GM19238 (cell line): ENCODE data around the gene CCDC182.

Experiments
- DNase-seq: peaks from one replicate; pipeline ENCODE4 v3.0.0; 2011; ENCODE audit warnings: low spot score; ENCODE audit not compliant: insufficient read length

The CCDC182 gene

DNA sequence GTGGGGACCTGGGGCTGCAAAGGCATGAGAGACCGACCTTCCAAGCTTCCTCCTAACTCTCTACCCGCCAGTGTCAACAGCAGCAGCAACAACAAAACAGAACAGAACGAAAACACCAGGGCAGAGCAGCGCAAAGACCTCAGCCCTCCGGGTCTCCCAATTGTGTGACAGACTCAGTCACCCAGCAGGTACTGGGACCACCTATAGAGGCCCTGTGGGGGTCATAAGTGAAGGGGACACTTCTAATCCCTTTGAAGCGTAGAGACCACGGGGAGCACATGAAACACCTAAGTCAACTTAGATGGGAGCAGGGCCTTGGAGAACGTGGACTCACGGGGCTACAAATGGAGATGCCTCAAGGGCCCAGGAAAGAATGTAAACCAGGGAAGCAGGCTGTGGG lies 12.6 kb upstream of the CCDC182 start:
- no peak for DNase-seq

GRCh38 chr17:57756951-57757350 lies 11.9 kb upstream of the CCDC182 start:
- no peak for DNase-seq

- DNase-seq = no peak
Observed at GRCh38 chr17:57755480-57756070, 10.5 kb upstream of the CCDC182 start.

- no peak for DNase-seq
Observed at GRCh38 chr17:57752031-57752905, 7.2 kb upstream of the CCDC182 start.

DNA sequence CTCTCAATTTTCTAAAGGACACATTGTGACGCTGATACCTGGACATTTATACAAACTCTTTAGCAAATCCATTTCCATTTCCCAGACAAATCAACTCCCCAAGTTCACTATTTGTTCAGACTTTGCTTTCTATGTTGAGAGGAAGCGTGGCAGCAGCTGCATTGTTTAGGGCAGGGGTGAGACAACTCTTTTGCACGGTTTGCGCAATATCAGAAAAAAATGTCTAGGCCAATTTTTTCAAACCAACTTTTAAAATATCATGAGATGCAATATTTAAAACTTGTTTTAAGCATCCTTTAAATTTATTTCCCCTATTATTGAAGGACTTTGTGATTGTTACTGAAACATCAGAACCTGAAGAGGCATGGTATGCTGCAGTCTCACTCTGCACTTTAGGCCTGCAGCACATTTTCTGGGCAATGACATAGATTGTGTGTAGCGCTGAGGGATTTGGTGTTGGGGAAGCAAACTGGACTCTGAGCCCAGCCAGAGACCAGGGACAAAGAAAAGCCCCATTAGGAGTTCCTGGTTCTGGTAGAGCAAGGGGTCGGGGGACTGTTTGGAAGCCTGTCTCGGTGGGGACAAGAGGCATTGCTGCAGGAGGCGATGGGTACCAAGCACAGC lies 6.4 kb upstream of the CCDC182 start:
- no peak for DNase-seq

GRCh38 chr17:57750895-57751294 lies 5.8 kb upstream of the CCDC182 start:
- no peak for DNase-seq

- no peak for DNase-seq
Observed at GRCh38 chr17:57750109-57750871, 5.2 kb upstream of the CCDC182 start.

GRCh38 chr17:57749701-57750100 lies 4.6 kb upstream of the CCDC182 start:
- no peak for DNase-seq

- DNase-seq = peak; percentile 35
Observed at GRCh38 chr17:57747221-57748017, 2.3 kb upstream of the CCDC182 start.

GRCh38 chr17:57746221-57746620 lies 1.1 kb upstream of the CCDC182 start:
- DNase-seq = no peak

DNA sequence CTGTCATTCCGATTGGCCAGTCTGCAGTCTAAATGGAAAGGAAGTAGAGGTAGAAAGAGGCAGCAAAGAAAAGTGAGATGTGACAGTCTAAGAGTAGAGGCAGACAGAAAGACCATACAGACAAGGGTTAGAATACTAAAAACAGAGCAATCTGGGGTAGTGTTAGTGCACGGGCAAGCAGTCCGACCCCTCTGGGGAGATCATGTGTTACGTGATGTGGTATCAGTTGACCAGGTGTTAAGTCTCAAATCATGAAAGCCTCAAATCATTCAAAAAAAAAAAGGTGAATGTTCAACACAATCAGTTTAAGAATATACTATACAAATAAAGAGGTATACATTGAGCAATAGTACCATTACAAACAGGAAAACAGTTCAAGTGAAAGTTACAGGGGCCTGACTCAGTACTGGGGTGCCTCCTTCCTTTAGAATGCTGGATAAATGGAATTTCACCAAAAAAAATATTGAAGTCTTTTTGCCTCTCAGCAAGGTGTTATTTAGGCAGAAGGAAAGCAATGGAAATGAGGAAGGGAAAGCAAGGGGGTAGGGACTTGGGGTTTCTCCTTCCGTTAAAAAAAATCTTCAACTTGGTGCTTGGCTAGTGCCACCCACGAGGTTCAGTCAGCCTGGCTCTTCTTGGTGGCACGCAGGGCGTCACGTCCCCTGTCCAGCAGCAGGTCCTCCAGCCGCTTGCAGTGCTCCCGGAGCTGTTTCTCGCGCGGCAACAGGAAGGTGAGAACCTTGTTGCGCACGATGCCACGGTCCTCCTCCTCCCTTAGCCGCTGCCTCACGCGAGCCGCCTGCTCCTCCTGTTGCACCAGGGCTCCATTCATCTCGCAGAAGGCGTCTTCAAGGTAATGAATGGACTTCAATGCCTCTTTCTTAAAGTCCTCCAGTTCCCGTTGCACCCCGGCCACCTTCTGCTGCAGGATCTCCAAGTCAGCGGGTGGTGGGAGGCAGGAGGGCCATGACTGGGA lies 616 bp downstream of the CCDC182 start:
- DNase-seq = no peak

GRCh38 chr17:57740235-57740528 lies 4.9 kb downstream of the CCDC182 start:
- no peak for DNase-seq

DNA sequence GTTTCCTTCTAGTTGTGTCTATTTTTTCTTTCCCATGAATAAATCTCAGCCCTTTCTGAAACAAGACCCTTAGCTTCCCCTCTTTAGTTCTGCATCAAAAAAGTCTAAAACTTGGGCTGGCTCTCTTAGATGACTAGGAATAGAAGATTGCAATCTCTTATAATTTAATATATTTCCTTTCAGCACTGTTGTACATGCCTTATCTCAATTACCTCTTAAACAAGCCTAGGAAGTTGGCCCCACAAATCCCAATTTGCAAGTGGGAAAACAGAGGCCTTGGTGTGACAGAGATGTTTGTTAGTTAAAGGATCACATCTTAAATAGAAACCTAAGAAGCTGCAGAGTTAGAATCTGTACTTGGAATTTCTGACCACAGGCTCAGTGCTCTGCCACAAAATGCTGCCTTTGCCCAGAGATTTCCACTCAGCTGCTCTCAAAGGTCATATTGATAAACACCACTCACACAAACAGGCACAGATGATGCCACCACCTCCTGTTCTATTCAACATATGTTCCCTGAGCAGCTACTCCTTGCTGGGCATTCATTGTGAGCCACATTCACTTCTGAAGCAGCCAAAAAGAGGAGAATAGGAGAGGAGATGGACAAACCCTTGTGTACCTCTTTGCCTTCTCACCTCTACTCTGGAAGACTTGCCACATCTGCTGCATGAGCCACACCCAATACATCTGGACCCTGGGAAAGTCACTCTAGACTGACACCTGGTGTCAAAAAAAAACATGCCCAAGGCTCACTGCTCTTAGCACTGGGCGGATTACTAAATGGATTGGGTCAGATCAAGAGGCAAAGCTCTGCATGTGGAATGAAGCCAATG lies 5.5 kb downstream of the CCDC182 start:
- DNase-seq = no peak

DNA sequence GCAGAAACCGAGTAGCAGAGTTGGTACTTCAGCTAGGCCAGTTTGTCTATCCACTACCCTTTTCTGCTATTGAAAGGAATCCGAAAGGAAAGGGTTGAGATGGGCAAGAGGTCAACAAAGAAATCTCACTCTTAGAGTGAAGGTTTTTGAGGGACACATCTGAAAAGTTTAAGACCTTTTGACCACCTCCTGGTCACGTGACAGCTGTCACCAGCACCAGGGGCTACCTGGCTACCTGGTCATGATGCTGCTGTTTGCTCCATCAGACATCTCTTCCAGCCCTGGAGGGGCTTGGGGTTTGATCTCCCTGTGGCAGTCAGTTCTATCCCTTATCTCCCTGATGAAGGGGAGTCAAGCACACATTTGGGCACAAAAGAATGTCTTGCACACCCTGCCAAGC lies 7.6 kb downstream of the CCDC182 start:
- DNase-seq = no peak

- no peak for DNase-seq
Observed at GRCh38 chr17:57735707-57736106, 9.4 kb downstream of the CCDC182 start.

GRCh38 chr17:57735230-57735629 lies 9.9 kb downstream of the CCDC182 start:
- DNase-seq = no peak

GRCh38 chr17:57733085-57733484 lies 12.0 kb downstream of the CCDC182 start:
- no peak for DNase-seq

GRCh38 chr17:57732062-57732461 lies 13.0 kb downstream of the CCDC182 start:
- no peak for DNase-seq
